ENCODE results near the gene KMT2B. TPM values are rescaled to one million over a fixed set of nuclear protein-coding genes. Genes with fewer than 3 reads are reported as not detected.
A peak's percentile ranks its signal among the peaks of the same experiment; 100 is the strongest.
"Not testable (repeated sequence)": the region's sequence is repeated elsewhere in the genome, so short reads cannot be mapped to it uniquely, and the experiment has no call there.

KMT2B gene
- 4.9 and 7.4 TPM in 2 replicates for total RNA-seq (2014; rRNA removed; shearing (Covaris generic))

GRCh38 chr19:35717665-35718344, at the start of gene KMT2B:
TSS of gene KMT2B (plus strand) at chr19:35718003. CDS start at chr19:35718019, 16 bp downstream.
- peak within 1 kb of the TSS; percentile 55 for H3K4me3 ChIP-seq
- H3K9me3 ChIP-seq (replicated peaks), result no peaks in the 10 kb centered on the region
- H3K4me1 ChIP-seq (replicated peaks), result peaks cover 22% of the 10 kb centered on the region
- H3K27me3 ChIP-seq (replicated peaks), result no peaks in the 10 kb centered on the region
- H3K27ac ChIP-seq, result peak within 1 kb of the TSS; percentile 64
- peak; percentile 96 to 98 for DNase-seq (ENCODE audit: low read depth in 1 of 2, low spot score in 2 of 2)
- peaks cover 40% of the 10 kb centered on the region for H3K36me3 ChIP-seq

GRCh38 chr19:35669566-35669965, 48.2 kb upstream of the KMT2B start:
- peaks cover 6% of the 10 kb centered on the region; the same call in 1 of the 2 replicates for H3K4me1 ChIP-seq (replicated peaks)

DNA sequence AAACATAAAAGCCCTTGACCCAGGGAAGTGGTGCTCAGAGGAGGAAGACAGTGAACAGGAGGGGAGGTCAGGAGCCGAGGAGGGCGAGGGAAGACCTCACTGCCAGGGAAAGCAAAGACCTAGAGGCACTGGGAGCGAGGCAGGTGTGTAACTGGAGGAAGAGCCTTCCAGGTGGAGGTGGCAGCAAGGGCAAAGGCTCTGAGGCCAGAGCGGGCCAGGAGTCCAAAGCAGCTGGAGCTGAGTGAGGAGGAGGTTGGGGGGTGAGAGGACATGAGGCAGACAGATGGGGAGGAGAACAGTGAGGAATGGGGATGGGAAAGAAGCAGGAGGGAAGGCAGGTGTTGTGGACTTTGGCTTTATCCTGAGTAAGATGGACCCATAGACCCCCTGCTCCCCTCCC, 47.8 kb upstream of the KMT2B start:
- DNase-seq (ENCODE audit: low read depth in 1 of 2, low spot score in 2 of 2), result no peak
- no peak overlapping the region for H3K4me3 ChIP-seq
- peaks cover 8% of the 10 kb centered on the region for H3K27me3 ChIP-seq (replicated peaks)
- peaks cover 6% of the 10 kb centered on the region; the same call in 1 of the 2 replicates for H3K4me1 ChIP-seq (replicated peaks)
- no peak overlapping the region for H3K27ac ChIP-seq
- H3K36me3 ChIP-seq, result peaks cover 7% of the 10 kb centered on the region
- H3K9me3 ChIP-seq (replicated peaks), result no peaks in the 10 kb centered on the region

More at GRCh38 chr19:35669566-35669965, 48.2 kb upstream of the KMT2B start:
- no peak for DNase-seq (ENCODE audit: low read depth in 1 of 2, low spot score in 2 of 2)
- Histone ChIP-seq H3K27ac (no peak overlapping the region), H3K36me3 (peaks cover 10% of the 10 kb centered on the region), H3K4me3 (no peak overlapping the region), H3K27me3 (replicated peaks) (peaks cover 8% of the 10 kb centered on the region), H3K9me3 (replicated peaks) (no peaks in the 10 kb centered on the region)

GRCh38 chr19:35670686-35671085, 47.1 kb upstream of the KMT2B start:
- no peak for DNase-seq (ENCODE audit: low read depth in 1 of 2, low spot score in 2 of 2)
- Histone ChIP-seq H3K9me3 (replicated peaks) (no peaks in the 10 kb centered on the region), H3K27me3 (replicated peaks) (peaks cover 8% of the 10 kb centered on the region), H3K27ac (no peak overlapping the region), H3K36me3 (peaks cover under 1% of the 10 kb centered on the region; the same call in 1 of the 2 replicates), H3K4me3 (no peak overlapping the region), H3K4me1 (replicated peaks) (peaks cover 6% of the 10 kb centered on the region; the same call in 1 of the 2 replicates)

DNA sequence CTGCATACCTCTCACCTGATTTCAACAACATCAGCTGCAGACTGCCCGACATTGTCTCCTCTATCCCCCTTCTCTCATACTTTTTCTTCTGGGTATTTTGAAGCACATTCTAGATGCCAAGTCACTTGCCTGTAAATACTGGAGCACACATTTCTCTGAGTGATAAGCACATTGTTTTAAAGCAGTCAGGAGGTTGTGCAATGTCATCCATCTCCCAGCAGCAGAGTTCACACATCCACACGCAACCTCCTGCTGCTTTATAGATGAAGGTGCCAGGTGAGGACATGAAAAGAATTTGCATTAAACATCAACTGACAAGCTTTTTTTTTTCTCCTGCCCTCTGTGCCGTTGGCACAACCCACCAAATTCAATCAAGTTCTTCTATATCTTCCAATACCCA, 46.0 kb upstream of the KMT2B start:
- H3K4me3 ChIP-seq, result no peak overlapping the region
- H3K27ac ChIP-seq, result no peak overlapping the region
- H3K27me3 ChIP-seq (replicated peaks), result peaks cover 8% of the 10 kb centered on the region
- H3K36me3 ChIP-seq, result no peaks in the 10 kb centered on the region
- H3K9me3 ChIP-seq (replicated peaks), result no peaks in the 10 kb centered on the region
- DNase-seq (ENCODE audit: low read depth in 1 of 2, low spot score in 2 of 2), result no peak
- peaks cover 6% of the 10 kb centered on the region; the same call in 1 of the 2 replicates for H3K4me1 ChIP-seq (replicated peaks)

DNA sequence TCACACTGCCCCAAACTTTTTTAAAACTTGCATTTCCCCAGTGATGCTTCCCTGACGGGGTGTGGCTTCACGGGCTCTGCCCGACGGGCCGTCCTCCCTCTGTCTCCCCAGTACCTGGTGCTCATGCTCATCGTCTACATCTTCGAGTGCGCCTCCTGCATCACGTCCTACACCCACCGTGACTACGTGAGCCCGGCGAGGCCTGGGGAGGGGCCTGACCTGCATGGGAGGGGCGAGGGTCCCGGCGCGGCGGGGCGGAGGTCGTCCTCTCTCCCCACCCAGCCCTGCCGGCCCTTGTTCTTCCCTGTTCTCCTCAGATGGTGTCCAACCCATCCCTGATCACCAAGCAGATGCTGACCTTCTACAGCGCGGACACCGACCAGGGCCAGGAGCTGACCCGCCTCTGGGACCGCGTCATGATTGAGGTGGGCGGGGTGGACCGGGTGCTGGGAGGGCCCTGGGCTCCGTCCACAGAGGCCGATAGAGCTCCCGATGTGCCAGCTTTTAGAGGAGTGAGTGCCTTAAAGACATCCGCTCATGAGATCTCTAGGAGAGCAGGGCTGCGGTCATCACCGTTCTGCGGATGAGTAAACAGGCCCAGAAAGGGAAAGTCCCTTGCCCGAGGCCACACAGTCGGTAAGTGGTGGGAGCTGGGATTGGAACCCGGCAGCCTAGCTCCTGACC, 44.5 kb upstream of the KMT2B start:
- peak; percentile 39 to 59 for DNase-seq (ENCODE audit: low read depth in 1 of 2, low spot score in 2 of 2)
- peaks cover 8% of the 10 kb centered on the region for H3K27me3 ChIP-seq (replicated peaks)

GRCh38 chr19:35675589-35676140, 42.1 kb upstream of the KMT2B start:
- Histone ChIP-seq H3K27me3 (replicated peaks) (peaks cover 8% of the 10 kb centered on the region), H3K36me3 (no peaks in the 10 kb centered on the region), H3K4me3 (no peak overlapping the region), H3K9me3 (replicated peaks) (no peaks in the 10 kb centered on the region), H3K27ac (no peak overlapping the region), H3K4me1 (replicated peaks) (peaks cover 6% of the 10 kb centered on the region; the same call in 1 of the 2 replicates)
- no peak for DNase-seq (ENCODE audit: low read depth in 1 of 2, low spot score in 2 of 2)

More for the DNA sequence above, 44.5 kb upstream of the KMT2B start:
- peaks cover 6% of the 10 kb centered on the region; the same call in 1 of the 2 replicates for H3K4me1 ChIP-seq (replicated peaks)
- H3K36me3 ChIP-seq, result no peaks in the 10 kb centered on the region
- no peak overlapping the region for H3K27ac ChIP-seq
- peak overlapping the region; percentile 19 for H3K4me3 ChIP-seq
- no peaks in the 10 kb centered on the region for H3K9me3 ChIP-seq (replicated peaks)

GRCh38 chr19:35689836-35690235, 28.0 kb upstream of the KMT2B start:
- Histone ChIP-seq H3K27me3 (replicated peaks) (0 out of 2 replicates have a peak, but pooled peaks cover 4% of the 10 kb centered on the region), H3K4me1 (replicated peaks) (no peaks in the 10 kb centered on the region), H3K36me3 (no peaks in the 10 kb centered on the region), H3K4me3 (no peak overlapping the region), H3K27ac (no peak overlapping the region), H3K9me3 (replicated peaks) (no peaks in the 10 kb centered on the region)
- DNase-seq (ENCODE audit: low read depth in 1 of 2, low spot score in 2 of 2), result no peak

- not testable (repeated sequence) for H3K27me3 ChIP-seq (replicated peaks); H3K27ac ChIP-seq; H3K36me3 ChIP-seq; H3K4me1 ChIP-seq (replicated peaks); H3K9me3 ChIP-seq (replicated peaks); H3K4me3 ChIP-seq; DNase-seq (ENCODE audit: low read depth in 1 of 2, low spot score in 2 of 2)
Measured at GRCh38 chr19:35691106-35691505, 26.7 kb upstream of the KMT2B start.

- DNase-seq (ENCODE audit: low read depth in 1 of 2, low spot score in 2 of 2), result no peak
- Histone ChIP-seq H3K4me3 (no peak overlapping the region), H3K27me3 (replicated peaks) (0 out of 2 replicates have a peak, but pooled peaks cover 4% of the 10 kb centered on the region), H3K4me1 (replicated peaks) (no peaks in the 10 kb centered on the region), H3K27ac (no peak overlapping the region), H3K9me3 (replicated peaks) (no peaks in the 10 kb centered on the region), H3K36me3 (no peaks in the 10 kb centered on the region)
Measured at GRCh38 chr19:35692010-35692409, 25.8 kb upstream of the KMT2B start.

- Histone ChIP-seq H3K4me1 (replicated peaks) (no peaks in the 10 kb centered on the region), H3K27ac (no peak overlapping the region), H3K4me3 (no peak overlapping the region), H3K27me3 (replicated peaks) (0 out of 2 replicates have a peak, but pooled peaks cover 2% of the 10 kb centered on the region), H3K9me3 (replicated peaks) (no peaks in the 10 kb centered on the region), H3K36me3 (no peaks in the 10 kb centered on the region)
- DNase-seq (ENCODE audit: low read depth in 1 of 2, low spot score in 2 of 2), result no peak
Measured at GRCh38 chr19:35693422-35693821, 24.4 kb upstream of the KMT2B start.

DNA sequence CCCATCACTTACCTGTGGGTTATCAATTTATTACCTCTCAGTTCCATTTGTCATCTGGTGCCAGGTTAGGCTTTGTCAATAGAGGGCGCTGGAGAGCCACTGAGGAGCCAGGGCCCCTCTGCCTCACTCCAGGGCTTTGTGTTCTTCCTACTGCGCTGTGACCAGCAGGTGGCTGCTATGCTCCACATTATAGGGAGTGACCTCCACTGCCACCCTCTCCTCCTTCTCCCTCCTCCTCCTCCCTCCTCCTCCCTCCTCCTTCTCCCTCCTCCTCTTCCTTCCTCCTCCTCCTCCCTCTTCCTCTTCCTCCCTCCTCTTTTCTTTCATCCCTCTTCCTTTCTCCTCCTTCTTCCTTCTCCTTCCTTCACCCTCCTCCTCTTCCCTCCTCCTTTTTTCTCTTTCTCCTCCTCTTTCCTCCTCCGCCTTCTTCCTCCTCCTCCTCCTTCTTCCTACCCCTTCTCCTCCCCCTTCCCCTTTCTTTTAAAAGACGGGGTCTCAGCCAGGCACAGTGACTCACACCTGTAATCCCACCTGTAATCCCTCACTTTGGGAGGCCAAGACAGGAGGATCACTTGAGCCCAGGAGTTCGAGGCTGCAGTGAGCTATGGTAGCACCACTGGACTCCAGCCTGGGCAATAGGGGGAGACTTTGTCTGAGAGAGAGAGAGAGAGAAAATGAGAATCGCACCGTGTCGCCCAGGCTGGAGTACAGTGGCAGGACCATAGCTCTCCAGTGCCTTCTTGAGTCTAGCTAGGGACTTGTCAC, 23.8 kb upstream of the KMT2B start:
- peak; percentile 58 to 85 for DNase-seq (ENCODE audit: low read depth in 1 of 2, low spot score in 2 of 2)
- Histone ChIP-seq H3K9me3 (replicated peaks) (no peaks in the 10 kb centered on the region), H3K4me3 (no peak overlapping the region), H3K4me1 (replicated peaks) (no peaks in the 10 kb centered on the region), H3K36me3 (no peaks in the 10 kb centered on the region), H3K27me3 (replicated peaks) (no peaks in the 10 kb centered on the region), H3K27ac (no peak overlapping the region)

DNA sequence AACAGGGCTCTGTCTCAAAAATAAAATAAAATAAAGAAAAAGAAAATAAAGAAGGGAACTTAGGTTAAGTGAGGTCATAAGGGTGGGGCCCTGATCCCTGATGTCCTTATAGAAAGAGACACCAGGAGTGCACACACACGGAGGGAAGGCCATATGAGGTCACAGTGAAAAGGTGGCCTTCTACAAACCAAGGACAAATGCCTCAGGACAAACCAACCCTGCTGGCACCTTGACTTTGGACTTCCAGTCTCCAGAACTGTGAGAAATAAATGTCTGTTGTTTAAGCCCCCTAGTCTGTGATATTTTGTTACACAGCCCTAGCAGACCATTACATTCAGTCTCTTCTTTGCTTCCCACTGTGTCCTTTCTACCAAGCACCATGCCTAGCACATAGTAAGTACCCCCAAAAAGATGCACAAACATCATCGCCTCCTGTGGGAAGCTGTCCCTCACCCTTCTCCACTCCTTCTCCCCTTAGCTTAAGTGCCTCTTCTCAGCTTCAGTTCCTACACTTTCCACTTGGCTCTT, 21.8 kb upstream of the KMT2B start:
- Histone ChIP-seq H3K4me1 (replicated peaks) (no peaks in the 10 kb centered on the region), H3K27ac (no peak overlapping the region), H3K36me3 (no peaks in the 10 kb centered on the region), H3K4me3 (no peak overlapping the region), H3K9me3 (replicated peaks) (no peaks in the 10 kb centered on the region), H3K27me3 (replicated peaks) (no peaks in the 10 kb centered on the region)
- no peak for DNase-seq (ENCODE audit: low read depth in 1 of 2, low spot score in 2 of 2)
